Rectal smooth muscle tissue (tissue), 1 donor: Measurements from ENCODE around the gene LENEP.

ENCODE experiments used
- H3K27ac ChIP-seq: one replicate; pipeline ENCODE4 v1.7.0; 2013; ENCODE audit warnings: low read depth, low read length, inconsistent platforms
- H3K27me3 ChIP-seq: one replicate; pipeline ENCODE4 v1.7.0; 2013; ENCODE audit warnings: low read length; ENCODE audit not compliant: control insufficient read depth, insufficient read depth
- H3K36me3 ChIP-seq: one replicate; pipeline ENCODE4 v1.7.0; 2013; ENCODE audit warnings: low read length; ENCODE audit not compliant: control insufficient read depth, insufficient read depth
- H3K4me1 ChIP-seq: one replicate; pipeline ENCODE4 v1.7.0; 2013; ENCODE audit warnings: low read length; ENCODE audit not compliant: control insufficient read depth, insufficient read depth
- H3K4me3 ChIP-seq: one replicate; pipeline ENCODE4 v1.7.0; 2013; ENCODE audit warnings: low read length
- H3K9ac ChIP-seq: one replicate; pipeline ENCODE4 v1.7.0; 2013; ENCODE audit warnings: low read length

LENEP gene

DNA sequence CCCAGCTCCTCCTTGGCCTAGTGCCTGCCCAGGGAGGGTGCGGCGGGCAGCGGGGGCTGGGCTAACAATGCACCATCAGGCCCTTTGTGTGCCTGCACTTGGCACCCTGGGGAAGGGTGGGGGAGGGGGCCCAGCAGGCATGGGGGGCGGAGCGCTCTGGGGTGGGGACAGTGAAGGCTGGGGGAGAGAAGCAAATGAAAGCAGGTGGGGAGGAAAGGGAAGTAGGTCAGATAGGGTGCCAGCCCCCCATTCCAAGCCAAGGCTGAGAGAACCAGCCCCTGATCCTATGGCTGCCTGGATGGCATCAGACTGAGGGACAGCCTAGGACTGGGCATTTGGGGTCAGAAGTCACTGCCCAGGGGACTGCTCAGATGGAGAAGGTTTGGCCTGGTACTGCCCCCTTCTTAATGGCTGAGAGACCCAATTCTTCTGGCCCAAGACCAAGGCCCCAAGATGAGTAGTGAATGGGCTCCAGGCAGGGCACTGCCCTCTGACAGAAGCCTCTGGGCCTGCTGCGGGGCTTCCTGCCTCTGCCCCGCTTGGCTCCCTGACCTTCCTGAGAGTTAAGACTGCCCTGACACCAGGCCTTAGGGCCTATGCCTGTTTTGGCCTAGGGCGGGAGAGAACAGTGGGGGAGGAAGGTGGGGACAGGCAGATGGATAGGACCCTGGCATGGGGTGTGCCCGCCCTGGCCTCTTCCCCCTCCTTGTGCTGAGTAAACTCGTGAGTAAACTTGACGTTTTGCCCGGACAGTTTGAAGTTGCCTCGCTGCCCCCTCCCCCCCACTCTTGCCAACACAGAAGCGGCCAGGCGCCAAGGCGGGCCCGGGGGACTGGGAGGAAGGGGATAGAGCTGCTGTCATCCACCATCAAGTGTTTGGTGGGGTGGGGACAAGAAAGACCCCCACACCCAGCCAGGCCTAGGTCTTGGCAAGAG lies 12.0 kb downstream of the LENEP start:
- H3K4me1 ChIP-seq, result peaks cover 28% of the 10 kb centered on the region

DNA sequence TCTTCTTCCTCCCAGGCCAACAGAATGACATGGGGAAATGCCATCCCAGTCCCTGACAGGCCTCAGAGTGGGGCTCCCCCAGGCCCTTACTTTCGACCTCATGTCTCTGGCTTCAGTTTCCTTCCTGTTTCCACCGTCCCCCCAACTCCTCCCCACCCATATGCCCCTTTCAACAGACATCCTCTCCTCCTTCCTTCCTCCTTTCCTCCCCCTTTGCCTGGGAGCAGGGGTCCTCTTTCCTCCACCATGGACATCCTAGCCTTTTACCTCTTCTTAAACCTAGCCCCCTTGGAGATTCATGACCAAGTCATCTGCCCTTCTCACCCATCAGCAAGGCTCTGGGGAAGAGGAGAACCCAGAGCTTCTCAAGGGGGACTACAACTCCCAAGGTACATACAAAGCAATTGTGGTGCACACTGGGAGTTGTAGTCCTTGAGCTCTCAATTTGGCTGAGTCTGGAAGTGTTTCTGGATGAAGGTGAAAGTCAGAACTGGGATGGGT lies 13.3 kb downstream of the LENEP start:
- peaks cover 28% of the 10 kb centered on the region for H3K4me1 ChIP-seq
- no peak overlapping the region for H3K9ac ChIP-seq
- H3K4me3 ChIP-seq, result peak overlapping the region; percentile 1
- peaks cover 6% of the 10 kb centered on the region for H3K36me3 ChIP-seq
- H3K27me3 ChIP-seq, result no peaks in the 10 kb centered on the region
- peak overlapping the region; percentile 93 for H3K27ac ChIP-seq

More for the DNA sequence above, 12.0 kb downstream of the LENEP start:
- peak overlapping the region; percentile 93 for H3K27ac ChIP-seq
- H3K9ac ChIP-seq, result peak overlapping the region; percentile 42
- H3K36me3 ChIP-seq, result peaks cover 6% of the 10 kb centered on the region
- H3K4me3 ChIP-seq, result peak overlapping the region; percentile 89
- no peaks in the 10 kb centered on the region for H3K27me3 ChIP-seq

DNA sequence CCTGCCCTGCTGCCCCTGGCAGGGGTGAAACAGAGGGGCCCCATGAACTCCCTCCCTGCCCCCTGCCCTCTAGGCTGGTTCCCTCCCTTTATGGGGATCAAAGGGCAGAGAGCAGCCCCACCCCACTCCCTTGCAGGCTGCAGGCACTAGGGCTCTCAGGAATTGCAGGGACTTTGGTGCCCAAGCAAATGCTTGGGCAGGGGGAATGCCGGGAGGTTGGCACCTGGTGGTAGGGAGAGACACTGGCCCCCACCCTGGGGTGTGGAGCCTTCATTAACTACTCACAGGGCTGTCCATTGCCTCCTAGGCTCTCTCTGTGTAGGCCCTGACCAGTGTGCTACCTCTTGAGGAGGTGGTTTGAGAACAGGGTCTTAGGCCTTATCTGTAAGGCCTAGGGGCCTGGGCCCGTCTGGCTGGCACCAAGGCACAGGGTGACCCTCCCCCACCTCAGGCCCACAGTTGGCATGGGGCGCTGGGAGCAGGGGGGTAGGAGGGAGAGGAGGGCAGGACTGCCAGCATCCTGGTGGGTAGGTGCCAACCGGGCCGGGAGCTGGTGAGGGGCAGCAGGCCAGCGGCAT lies 14.0 kb downstream of the LENEP start:
- Histone ChIP-seq H3K4me3 (peak overlapping the region; percentile 47), H3K9ac (peak overlapping the region; percentile 16), H3K36me3 (peaks cover 6% of the 10 kb centered on the region), H3K27me3 (no peaks in the 10 kb centered on the region), H3K27ac (peak overlapping the region; percentile 93), H3K4me1 (peaks cover 33% of the 10 kb centered on the region)

DNA sequence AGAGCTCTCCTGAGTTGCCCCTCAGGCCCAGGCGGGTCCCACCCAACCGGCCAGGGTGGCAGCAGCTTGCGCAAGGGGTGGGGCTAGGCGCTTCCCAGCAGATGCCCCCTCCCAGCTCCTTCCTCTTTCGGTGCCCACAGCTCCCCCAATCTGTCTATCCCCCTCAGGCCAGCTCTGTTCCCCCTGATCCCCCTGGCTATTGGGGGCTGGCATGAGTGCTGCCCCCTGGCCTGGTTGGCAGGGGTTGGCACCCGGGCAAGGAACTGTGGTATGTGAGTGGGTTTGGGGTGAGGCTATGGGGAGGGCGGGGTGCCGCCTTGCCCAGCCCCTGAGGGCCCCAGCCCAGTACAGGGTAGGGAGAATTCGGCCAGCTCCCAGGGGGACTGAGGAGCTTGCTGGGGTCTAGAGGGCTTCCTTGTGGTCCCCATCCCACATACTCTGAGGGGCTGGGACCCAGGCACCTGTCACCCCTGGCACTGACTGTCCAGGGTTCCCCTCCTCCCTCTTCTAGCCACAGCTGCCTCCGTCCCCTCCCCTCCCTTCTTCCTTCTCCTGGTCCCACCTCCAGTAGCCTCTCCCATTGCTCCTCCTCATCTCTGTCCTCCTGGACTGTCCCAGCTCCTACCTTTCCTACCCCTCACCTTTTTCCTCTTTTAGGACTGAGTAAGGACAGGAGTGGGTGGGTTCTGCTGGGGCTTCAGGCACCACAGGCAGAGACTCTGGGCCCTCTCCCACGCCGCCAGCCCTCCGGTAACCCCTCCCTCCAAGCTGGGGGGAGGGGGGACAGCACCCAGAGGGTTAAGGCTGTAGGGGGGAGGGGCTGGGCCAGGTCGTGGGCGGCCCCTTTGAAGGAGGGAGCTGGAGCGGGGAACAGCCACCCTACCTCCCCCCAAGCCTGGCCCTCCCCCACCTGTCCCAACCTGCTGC lies 14.9 kb downstream of the LENEP start:
- Histone ChIP-seq H3K9ac (peak overlapping the region; percentile 5), H3K27me3 (no peaks in the 10 kb centered on the region), H3K4me3 (peak overlapping the region; percentile 47), H3K36me3 (peaks cover 6% of the 10 kb centered on the region), H3K27ac (peak overlapping the region; percentile 67), H3K4me1 (peaks cover 35% of the 10 kb centered on the region)

DNA sequence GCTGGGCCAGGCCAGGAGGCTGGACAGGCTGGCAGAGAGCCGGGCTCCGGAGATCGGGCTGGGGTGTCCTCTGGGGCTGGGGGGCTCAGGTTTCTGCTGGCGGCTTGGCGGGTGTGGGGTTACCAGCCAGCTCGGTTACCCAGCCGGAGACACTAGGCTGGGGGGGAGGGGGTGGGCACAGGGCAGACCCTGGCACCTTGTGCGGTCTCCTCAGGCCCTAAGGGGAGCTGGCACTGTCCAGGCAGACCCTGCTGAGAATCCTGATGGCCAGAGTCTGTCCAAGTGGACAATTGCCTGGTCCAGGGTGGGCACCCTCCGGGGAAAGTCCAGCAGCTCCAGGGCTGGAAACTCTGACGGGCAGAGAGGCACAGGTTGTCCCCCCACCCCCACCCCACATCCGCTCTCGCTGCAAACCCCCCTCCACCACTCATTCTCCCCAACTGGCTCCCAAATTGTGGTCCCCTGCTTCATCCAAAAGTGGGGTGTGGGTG lies 15.9 kb downstream of the LENEP start:
- no peak overlapping the region for H3K27ac ChIP-seq
- peaks cover 6% of the 10 kb centered on the region for H3K36me3 ChIP-seq
- H3K9ac ChIP-seq, result no peak overlapping the region
- H3K27me3 ChIP-seq, result no peaks in the 10 kb centered on the region
- peaks cover 33% of the 10 kb centered on the region for H3K4me1 ChIP-seq
- peak overlapping the region; percentile 47 for H3K4me3 ChIP-seq

DNA sequence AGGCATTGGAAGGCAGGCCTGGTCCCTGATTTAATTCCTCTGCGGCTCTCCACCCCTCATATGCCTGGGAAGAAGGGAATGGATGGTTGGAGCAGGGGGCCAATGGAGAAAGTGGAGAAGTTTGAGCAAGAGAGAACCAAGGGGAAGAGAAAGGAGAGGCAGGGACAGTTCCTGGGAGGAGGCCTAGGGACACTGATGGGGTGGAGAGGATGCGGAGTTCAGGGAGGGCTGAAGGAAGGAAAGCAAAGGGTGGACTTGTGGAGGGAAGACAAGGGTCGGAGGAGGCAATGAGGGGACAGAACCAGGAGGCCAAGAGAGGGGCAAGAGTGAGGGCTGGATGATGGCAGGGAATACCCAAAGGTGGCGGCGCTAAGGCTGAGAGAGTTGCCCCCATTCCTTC lies 16.4 kb downstream of the LENEP start:
- Histone ChIP-seq H3K4me3 (peak overlapping the region; percentile 47), H3K27ac (no peak overlapping the region), H3K36me3 (peaks cover 6% of the 10 kb centered on the region), H3K9ac (no peak overlapping the region), H3K27me3 (no peaks in the 10 kb centered on the region), H3K4me1 (peaks cover 28% of the 10 kb centered on the region)

DNA sequence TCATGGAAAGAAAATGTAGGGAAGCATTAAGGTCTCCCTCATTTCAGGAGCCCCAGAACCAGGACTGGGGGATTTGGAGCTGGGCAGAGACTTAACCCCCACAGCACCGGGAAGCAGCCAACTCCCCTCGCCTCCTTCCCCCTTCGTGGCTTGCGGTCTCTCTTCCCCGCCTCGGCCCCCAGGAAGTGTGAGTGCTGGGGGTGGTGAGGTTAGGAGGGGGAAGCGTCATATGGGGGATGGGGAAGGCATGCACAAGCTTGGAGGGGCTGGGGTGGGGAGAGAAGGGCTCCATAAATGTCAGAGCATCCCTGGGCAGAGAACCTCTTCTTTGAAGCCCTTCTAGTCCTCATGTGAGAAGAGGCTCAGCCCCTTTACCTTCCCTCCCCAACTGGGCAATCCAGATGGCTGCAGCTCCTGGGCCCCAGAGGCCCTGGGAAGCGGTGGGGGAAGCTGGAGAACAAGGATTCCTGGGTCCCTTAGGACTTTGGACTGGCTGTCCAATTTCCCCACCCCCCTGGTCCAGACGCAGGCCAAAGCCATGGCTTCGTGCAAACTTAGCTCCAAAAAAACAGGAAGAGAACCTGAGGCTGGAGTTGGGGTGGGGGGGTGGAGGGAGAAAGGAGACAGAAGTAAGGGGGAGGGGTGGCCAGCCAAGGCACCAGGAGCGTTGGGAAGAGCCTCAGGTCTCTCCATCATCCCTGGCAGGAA lies 17.0 kb downstream of the LENEP start:
- Histone ChIP-seq H3K9ac (no peak overlapping the region), H3K27ac (no peak overlapping the region), H3K36me3 (peaks cover 6% of the 10 kb centered on the region), H3K27me3 (no peaks in the 10 kb centered on the region), H3K4me1 (peaks cover 25% of the 10 kb centered on the region), H3K4me3 (peak overlapping the region; percentile 47)

DNA sequence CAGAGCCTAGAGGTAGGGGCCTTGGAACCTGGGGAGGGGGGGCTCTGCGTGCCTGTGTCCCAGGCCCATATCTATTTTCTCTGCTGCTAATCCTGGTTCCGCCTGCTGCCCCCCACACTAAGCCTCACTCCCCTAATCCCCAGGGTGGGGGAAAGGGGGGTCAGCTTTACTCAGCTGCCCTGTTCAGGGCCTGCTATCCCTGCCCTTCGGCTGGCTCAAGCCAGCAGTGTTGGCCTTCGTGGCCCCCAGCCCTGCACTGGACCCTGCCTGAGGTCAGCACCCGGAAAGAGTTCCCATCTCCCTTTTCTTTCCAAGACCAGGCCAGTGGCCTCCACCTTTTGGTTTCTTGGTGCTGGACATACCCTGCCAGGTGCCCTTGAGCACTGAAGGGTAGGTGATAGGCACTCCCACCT lies 17.6 kb downstream of the LENEP start:
- no peak overlapping the region for H3K9ac ChIP-seq
- peaks cover 19% of the 10 kb centered on the region for H3K4me1 ChIP-seq
- peak overlapping the region; percentile 21 for H3K4me3 ChIP-seq

DNA sequence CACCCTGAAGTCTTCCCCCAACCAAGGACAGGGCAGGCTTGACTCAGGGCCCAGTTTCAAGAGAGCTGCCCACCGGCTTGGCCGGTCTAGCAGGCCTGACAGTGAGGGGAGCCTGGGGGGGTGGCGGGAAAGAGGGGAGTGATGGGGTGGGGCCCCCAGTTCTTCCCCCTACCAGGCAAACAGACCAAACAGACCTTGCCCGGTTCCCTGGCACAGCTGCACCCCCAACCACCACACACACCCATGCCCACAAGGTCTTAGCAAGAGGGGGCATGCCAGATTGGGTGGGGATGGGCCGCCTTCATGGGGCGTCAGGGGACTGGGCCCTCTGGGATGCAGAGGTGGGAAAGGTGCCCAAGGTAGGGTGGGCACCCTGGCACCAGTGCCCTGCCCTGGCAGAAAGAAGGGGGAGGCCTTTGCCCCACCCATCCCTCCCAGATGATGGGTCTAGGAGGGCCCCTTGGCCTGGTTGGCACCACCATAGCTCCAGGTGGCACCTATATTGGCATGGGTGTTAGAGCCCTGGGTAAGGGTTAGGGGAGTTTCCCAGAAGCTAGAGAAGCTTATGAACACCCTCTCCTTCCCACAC lies 18.1 kb downstream of the LENEP start:
- no peak overlapping the region for H3K9ac ChIP-seq
- peak overlapping the region; percentile 58 for H3K27ac ChIP-seq
- H3K4me3 ChIP-seq, result peak overlapping the region; percentile 20
- H3K4me1 ChIP-seq, result peaks cover 14% of the 10 kb centered on the region
- peaks cover 2% of the 10 kb centered on the region for H3K36me3 ChIP-seq
- no peaks in the 10 kb centered on the region for H3K27me3 ChIP-seq

More for the DNA sequence above, 17.6 kb downstream of the LENEP start:
- Histone ChIP-seq H3K36me3 (peaks cover 6% of the 10 kb centered on the region), H3K27me3 (no peaks in the 10 kb centered on the region), H3K27ac (peak overlapping the region; percentile 3)

DNA sequence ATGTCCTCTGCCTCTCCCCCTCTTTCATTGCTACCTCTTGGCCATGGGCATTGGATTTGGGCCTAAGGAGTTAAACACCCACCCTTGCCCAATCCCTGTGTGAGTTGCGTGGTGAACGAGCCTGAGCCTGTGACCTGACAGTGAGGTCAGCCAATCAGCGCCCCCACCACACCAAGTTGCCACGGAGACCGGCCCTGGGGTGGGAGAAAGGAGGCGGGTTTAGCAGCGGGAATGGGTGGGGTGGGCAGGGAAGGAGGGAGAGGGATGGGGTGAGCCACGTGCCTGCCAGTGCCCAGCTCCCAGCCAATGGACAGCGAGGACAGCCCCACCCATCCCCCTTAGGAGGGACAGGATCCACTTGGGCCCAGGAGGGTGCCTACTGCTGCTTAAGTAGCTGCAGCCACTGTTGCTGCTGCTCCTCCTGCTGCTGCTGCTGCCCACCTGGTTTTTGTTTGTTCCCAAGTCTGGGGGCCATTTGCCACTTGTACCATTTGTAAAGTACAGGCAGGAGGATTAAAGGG lies 18.7 kb downstream of the LENEP start:
- Histone ChIP-seq H3K9ac (peak overlapping the region; percentile 29), H3K36me3 (peaks cover 2% of the 10 kb centered on the region), H3K27me3 (no peaks in the 10 kb centered on the region), H3K27ac (peak overlapping the region; percentile 58), H3K4me1 (peaks cover 14% of the 10 kb centered on the region), H3K4me3 (peak overlapping the region; percentile 20)
